Thyroid gland (tissue), 4 donors: ENCODE measurements around the gene SYT15.

ENCODE experiments used
- POLR2A ChIP-seq, 2 donors: fragments of 450-650 bp; IDR thresholded peaks; one replicate each; pipeline ENCODE4 v1.6.1; 2017; ENCODE audit warnings: antibody characterized with exemption in 2 of 2, mild to moderate bottlenecking in 2 of 2, moderate library complexity in 1 of 2
- TF ChIP-seq, protein P1 (sequence below), 6 experiments: fragments of 200-600 bp in 3 of 6; fragments of 450-650 bp in 3 of 6; sonication (generic) in 3 of 6; IDR thresholded peaks; one replicate each; pipeline ENCODE4 v1.5.1; 2016 to 2019; ENCODE audit warnings: antibody characterized with exemption in 6 of 6, mild to moderate bottlenecking in 2 of 6, inconsistent platforms in 1 of 6, moderate library complexity in 1 of 6

DNA sequence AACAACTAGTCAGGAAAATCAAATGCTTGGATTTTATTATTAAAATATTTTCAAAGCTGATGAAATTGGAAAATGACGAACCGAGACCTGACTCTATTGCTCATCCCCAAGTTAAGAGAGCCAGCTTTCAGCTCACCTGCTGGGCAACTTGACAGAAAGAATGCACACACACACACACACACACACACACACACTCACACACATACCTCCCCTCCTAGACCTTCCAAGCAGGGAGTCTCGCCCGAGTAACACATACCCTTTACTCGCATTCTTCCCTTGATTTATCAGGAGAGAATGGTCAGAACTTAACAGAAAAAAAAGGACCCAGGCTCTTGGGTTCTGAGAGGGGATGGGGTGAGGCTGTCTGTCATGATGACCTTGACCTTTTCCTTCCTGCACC lies 41.6 kb upstream of the SYT15 start:
- TF ChIP-seq, protein P1, sequence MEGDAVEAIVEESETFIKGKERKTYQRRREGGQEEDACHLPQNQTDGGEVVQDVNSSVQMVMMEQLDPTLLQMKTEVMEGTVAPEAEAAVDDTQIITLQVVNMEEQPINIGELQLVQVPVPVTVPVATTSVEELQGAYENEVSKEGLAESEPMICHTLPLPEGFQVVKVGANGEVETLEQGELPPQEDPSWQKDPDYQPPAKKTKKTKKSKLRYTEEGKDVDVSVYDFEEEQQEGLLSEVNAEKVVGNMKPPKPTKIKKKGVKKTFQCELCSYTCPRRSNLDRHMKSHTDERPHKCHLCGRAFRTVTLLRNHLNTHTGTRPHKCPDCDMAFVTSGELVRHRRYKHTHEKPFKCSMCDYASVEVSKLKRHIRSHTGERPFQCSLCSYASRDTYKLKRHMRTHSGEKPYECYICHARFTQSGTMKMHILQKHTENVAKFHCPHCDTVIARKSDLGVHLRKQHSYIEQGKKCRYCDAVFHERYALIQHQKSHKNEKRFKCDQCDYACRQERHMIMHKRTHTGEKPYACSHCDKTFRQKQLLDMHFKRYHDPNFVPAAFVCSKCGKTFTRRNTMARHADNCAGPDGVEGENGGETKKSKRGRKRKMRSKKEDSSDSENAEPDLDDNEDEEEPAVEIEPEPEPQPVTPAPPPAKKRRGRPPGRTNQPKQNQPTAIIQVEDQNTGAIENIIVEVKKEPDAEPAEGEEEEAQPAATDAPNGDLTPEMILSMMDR (IDR thresholded peaks at IDR 0.05): no peak
- TF ChIP-seq POLR2A (IDR thresholded peaks at IDR 0.05): no peak
